ENCODE data around the gene PAX2.

The PAX2 gene

DNA sequence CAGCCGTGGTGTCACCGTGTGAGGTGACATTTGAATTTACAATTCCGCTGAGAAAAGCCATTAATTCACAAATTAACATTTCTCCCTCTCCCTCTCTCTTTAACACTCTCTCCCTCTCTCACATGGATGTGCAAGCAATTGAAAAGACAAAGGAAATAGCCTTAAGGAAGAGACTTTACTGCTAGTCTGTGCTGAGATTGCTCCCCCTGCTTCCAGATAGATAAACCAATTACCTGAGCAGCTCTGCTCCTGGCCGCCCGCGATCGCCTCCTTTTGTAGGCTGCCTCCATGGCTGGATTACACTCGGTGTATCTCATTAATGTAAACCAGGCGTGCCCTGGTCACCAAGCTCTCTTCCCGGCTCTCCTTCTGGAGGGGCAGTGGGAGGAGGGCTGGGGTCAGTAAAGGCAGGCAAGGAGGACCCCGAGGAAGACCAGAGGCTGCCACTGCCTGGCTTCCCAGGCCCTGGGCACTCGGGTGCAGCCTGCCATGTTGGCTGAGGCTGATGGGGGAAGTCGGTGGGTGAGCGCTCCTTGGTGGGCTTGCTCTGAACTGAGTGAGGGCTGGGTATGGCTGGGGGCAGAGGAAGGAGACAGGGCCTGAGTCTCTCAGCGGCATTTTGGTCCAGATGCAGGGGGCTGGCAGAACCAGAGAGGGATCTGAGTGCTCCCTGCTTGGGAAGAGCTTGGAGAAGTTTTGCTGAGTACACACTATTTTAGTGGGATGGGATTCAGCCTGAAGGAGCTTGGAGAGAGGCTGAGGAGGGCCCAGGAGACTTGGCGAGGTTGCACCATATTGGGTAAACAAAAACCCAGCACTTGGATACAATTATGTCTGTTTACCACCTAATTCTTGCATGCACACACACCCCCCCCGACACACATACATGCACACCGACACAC is 42.9 kb downstream of the PAX2 start:
- DNase-seq (ENCODE audit: low read depth in 2 of 2): no peak

DNA sequence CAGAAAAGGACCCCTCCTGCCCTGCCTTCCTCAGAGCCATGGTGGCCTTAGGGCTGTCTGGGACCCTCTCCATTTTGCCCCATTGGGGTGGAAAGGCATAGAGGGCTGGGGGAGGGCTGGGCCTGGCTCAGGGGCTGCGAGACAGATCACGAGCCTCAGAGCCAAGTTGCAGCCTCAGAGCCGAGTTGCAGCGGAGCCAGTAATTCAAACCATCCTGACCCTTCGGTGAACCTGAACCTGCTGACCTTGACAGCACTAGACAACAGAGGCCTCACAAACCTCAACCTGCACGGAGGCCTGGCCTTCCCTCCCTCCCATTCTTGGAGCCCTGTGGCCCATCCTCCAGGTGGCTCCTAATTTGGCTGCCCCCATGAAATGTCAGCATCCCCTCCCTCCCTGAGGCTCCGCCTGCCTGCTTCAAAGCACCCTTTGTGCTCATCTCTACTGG is 45.4 kb downstream of the PAX2 start:
- no peak for DNase-seq (ENCODE audit: low read depth in 2 of 2)

DNA sequence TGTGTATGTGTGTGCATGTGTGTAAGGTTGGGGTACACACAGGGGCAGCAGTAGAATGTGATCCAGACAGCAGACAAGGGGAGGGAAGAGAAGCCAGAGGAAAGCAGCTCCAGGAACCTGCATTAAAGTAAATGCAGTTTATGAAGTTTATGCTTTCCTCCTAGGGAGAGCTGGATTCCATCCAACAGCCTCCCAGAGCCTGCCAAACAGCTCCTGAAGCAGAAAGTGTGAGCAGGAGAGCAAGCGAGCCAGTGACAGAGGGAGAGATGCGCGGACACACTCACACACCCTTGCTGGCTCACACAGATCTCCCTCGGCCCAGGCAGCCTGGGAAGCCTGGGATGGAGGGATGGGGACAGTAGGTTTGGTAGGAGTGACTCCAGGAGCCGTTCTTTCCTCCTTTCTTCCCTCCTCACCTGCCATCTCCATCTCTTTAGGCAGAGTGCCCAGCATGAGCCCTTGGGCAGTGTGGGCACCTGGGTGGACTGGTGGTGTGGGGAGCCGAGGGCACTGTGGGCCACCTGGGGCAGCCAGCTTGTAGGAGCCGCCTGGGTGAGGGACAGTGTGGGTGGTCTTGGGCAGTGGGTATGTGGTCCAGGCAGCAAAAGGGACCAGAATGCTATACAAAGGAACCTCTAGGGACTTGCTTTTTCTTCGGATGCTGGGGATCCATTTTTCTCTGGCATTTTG is 46.1 kb downstream of the PAX2 start:
- no peak for DNase-seq (ENCODE audit: low read depth in 2 of 2)

DNA sequence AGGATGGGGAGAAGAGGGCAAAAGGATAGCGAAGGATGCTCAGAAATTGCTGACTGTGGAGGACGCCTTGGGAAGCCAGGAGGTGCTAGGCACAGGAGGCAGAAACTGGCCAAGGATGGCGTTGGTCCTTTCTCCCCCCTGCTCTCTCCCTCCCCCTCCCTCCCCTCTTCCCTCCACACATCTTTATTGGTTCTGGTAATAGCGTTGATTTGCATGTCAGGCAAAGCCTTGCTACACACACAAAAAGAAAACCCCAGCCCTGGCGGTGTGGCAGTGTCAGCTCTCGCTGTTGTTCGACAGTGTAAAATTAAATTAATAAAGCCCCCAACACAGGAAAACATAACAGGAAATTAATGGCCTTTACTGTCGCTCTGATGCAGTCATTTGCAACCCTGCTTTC is 47.2 kb downstream of the PAX2 start:
- DNase-seq (ENCODE audit: low read depth in 2 of 2): no peak

DNA sequence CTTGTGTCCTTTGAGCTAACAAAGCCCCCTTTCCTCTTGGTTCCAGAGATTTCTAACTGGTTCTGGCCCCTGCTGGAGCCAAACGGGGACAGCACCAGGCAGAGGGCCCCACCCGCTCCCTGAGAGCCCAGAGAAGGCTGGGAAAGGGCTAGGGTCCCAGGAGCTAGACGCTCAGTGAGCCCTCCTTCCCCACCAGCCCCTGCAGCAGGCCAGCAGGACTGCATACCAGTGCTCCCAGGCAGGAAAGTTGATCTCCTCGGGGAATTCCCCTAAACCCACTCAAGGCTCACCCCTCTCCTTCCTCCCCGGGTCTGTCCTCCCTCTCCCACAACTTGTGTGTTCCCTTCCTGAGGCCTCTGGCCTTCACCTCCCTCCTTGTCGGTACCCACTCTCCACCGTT is 47.7 kb downstream of the PAX2 start:
- DNase-seq (ENCODE audit: low read depth in 2 of 2): no peak

DNA sequence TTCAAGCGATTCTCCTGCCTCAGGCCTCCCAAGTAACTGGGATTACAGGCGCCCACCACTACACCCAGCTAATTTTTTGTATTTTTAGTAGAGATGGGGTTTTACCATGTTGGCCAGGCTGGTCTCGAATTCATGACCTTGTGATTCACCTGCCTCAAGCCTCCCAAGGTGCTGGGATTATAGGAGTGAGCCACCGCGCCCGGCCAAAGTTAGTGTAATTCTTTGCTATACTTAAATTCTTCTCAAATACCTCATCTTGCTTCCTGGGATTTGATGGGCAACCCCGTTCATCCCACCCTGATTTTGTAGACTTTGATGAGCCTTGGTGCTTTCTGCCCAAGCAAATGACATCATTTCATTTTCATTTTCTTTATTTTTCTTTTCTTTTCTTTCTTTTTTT is 54.5 kb downstream of the PAX2 start:
- no peak for DNase-seq (ENCODE audit: low read depth in 2 of 2)

DNA sequence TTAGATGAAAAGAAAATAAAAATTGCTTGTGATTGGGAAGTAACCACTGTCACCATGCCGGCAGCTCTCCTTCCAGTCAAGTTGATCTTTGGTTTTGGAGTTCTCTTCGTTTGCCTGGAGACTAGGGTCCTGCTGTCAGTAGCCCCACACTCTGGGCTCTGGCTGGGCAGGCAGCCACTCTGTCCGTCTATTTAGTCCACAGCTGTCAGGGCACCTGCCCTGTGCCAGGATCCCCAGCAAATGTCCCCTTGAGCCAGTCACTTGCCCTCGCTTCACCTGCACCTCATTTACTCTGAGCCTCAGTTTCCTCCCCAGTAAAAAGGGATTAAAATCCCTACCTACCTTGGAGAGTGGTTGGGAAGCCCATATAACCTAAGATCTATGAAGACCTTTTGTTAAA is 55.5 kb downstream of the PAX2 start:
- no peak for DNase-seq (ENCODE audit: low read depth in 2 of 2)

DNA sequence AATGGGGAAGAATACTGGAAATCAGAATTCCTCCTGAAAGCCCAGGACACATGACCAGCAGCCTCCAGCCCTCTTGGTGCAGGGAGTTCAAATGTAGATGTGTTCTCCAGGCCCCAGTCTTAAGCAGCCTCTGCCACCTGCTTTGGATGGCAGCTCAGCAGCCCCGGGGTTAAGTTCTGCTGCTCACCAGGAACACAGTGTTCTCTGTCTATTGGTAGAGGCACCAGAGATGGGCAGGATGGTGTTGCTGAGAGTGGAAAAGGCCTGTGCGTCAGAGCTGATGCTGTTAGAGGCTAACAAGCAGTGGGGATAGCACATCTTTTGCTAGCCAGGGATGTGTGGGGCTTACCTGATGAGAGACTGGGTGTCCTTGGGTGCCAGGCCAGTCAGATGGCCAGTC is 56.8 kb downstream of the PAX2 start:
- DNase-seq (ENCODE audit: low read depth in 2 of 2): no peak

DNA sequence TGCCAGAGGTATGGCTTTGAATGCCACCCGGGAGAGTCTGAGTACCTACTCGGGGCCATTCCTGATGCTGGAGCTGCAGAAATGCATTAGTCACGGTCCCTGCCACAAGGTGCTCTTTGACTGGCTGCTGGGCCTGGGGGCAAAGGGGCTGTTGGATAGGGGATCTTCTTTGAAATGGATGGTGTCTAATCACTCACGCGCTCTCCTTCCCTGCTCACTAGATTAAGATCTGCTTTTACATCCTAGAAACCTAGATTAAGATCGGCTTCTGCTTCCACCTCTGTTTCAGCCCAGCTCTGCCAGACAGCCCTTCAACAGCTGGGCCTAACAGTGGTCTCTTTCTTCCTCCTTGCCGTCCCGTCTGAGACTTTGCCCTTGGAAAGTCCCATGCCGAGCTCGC is 57.2 kb downstream of the PAX2 start:
- DNase-seq (ENCODE audit: low read depth in 2 of 2): no peak

DNA sequence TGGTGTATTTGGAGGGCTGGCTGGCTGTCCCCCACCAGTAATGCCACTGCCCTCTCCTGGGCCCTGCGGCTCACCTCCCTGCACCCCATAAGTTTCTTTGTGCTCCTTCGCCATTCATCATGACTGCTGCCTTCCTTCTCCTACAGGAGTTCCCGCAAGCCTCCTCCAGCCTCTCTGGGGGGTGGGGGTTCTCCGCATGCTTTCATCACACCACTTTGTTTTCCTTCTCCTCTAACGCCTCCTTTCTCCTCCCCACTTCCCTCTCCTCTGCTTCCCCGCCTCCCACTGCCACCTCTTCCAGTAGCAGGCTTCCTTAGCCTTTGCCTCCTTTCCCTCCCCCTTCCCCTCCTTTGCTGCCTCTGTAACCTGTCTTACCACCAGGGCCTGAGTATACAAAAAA is 58.1 kb downstream of the PAX2 start:
- DNase-seq (ENCODE audit: low read depth in 2 of 2): no peak

DNA sequence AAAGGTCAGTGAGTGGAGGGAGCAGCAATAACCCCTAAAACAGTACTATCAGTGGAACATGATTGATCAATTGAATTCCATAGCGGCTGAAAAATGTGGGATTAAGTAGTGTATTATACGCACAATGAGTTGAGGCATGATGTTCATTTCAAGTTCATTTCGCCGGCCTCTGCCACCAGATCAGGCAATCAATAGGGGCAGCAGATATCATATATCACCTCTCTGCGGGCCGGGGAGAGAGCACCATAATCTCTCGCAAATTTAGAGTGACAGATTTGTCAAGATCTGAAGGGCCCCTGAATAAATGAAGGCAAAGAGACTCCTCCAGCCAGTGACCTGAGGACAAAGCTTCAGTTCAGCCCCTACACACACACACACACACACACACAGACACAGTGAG is 58.5 kb downstream of the PAX2 start:
- no peak for DNase-seq (ENCODE audit: low read depth in 2 of 2)

DNA sequence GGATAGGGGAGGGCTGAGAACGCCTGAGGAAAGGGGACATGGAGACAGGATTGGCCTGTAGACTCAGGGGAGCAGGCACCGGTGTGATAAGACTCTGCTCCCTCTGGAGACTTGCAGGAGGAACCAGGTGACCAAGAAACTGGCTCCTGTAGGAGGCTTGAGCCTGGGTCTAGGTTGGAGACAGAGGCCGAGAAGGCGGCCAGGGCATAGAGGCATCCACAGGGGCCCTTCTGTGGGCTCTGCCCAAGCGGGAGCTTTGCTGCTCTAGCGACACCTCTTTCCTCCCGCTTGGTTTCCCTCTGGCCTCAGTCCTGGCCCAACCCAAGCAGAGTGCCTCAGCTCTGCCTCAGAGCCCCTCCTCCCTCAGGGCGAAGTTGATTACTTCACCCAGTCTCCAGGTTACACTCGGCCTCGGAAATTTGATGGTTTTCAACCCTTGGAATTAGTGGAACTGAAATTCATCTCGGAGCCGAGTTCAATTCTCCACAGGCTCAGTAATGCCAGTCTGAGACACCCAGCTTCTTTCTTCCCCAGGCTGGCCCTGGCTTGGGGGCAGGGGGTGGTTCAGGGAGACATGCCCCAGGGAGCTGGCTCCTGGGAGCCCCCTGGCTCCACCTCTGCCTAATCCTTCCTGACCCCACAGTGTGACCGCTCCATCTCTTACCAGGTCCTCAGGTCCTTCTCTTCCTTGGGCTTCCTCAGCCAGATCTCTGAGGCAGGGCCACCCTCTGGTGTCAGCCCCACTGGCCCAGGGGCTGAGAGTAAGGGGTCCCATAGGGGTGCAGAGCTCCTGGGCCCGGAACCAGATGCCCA is 60.4 kb downstream of the PAX2 start:
- no peak for DNase-seq (ENCODE audit: low read depth in 2 of 2)

DNA sequence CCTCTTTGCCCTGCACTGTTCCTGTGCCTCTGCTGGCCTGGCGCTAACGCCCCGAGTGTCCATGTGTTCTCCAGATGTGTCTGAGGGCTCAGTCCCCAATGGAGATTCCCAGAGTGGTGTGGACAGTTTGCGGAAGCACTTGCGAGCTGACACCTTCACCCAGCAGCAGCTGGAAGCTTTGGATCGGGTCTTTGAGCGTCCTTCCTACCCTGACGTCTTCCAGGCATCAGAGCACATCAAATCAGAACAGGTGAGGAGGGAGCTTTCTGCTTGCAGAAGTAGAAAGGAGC is 60.9 kb downstream of the PAX2 start:
- DNase-seq (ENCODE audit: low read depth in 2 of 2): no peak

DNA sequence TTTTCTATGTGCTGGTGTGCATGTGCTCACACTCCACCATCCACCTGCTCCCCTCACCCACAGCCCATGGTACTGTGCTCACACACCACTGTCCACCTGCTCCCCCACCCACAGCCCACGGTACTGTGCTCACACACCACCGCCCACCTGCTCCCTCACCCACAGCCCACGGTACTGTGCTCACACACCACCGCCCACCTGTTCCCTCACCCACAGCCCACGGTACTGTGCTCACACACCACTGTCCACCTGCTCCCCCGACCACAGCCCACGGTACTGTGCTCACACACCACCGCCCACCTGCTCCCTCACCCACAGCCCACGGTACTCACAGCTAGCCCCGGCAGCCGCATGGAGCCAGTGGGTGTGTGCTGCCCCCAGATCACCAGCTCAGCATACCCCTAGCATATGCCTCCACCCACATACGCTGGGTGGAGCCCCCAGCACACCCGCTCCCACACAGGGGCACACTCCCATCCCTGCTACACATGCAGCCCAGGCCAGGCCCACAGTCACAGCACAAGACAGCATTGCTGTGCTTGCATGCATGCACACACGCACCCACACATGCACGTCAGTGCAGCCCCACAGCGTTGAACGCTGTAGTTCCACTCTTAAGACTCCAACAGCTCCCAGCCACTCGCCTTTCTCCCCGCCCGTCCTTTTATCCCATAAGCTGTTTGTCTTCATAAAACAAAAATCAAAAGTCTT is 62.0 kb downstream of the PAX2 start:
- DNase-seq (ENCODE audit: low read depth in 2 of 2): no peak

DNA sequence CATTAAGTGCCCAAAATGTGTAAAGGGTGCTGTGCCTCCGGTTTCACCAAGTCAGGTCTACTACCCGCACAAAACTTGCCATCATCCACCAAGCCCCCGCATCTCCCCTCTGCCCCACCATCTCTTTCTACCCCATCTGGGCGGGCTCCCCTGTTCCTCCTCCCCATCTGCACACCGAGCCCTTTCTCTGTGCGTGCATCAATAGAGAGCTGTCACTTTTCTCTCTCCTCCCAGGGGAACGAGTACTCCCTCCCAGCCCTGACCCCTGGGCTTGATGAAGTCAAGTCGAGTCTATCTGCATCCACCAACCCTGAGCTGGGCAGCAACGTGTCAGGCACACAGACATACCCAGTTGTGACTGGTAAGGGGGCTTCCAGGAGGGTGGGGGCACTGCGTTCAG is 63.5 kb downstream of the PAX2 start:
- no peak for DNase-seq (ENCODE audit: low read depth in 2 of 2)

DNA sequence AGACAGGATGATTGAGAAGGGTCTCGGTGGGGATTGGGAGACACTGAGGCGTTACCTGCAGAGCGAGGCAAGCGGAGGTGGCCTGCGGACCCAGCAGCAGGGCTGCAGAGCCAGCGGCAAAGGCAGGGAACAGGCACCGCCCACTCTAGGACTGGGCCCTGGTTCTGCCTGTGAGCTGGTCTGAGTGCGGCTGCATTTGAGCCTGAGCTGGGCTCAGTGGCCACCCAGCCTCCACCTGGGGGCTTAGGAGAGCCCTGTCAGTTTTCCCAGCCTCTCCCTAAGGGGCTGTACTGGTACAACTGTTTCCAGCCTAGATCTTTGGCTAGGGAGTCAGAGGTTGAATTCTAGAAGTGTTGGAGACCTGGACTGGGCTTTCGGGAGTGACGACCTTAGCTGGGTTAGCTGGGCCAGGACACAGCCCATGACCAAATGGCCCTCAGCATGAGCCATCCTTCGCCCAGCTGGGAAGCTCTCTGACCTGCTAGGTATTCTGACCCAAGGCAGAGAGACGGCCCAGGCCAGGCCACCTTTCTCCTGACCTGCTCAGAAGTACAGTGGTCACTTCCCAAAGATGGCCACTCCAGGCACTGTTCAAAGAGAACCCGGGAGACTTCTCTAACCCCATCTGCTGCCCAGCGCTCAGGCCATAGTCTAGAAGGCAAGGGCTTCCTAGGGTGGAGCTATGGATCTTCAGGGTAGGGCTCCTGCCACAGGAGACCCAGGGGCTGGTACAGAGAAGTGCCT is 64.9 kb downstream of the PAX2 start:
- DNase-seq (ENCODE audit: low read depth in 2 of 2): no peak

DNA sequence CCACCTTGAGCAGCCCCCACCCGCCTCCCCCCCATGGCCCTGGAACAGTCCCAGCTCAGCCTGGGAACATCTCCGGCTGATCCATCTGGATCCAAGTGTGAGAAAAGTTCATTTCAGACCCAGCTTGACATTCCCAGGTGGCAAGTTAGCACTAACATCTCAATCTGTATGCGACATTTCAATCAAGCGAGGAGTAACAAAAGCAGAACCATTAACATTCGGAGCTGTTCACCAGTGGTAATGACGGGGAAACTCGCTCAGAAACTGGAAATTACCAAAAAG is 65.4 kb downstream of the PAX2 start:
- DNase-seq (ENCODE audit: low read depth in 2 of 2): no peak

DNA sequence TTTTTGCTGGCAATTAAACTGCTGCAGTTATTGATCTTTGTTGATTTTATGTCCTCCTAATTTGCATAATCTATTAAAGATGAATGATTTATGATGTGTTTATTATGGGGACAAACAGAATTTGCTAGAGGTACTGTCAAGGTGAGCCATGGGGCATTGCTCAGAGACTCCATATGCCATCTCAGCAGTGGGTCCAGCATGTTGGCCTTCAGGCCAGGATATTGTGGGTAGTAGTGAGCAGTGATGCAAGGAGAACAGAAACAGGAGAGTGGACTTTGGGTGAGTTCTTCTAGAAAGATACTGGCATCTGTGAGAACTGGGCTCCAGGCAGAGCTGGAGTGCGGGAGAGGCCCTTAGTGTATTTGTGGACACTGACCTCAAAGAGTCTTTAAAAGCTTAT is 65.9 kb downstream of the PAX2 start:
- no peak for DNase-seq (ENCODE audit: low read depth in 2 of 2)

DNA sequence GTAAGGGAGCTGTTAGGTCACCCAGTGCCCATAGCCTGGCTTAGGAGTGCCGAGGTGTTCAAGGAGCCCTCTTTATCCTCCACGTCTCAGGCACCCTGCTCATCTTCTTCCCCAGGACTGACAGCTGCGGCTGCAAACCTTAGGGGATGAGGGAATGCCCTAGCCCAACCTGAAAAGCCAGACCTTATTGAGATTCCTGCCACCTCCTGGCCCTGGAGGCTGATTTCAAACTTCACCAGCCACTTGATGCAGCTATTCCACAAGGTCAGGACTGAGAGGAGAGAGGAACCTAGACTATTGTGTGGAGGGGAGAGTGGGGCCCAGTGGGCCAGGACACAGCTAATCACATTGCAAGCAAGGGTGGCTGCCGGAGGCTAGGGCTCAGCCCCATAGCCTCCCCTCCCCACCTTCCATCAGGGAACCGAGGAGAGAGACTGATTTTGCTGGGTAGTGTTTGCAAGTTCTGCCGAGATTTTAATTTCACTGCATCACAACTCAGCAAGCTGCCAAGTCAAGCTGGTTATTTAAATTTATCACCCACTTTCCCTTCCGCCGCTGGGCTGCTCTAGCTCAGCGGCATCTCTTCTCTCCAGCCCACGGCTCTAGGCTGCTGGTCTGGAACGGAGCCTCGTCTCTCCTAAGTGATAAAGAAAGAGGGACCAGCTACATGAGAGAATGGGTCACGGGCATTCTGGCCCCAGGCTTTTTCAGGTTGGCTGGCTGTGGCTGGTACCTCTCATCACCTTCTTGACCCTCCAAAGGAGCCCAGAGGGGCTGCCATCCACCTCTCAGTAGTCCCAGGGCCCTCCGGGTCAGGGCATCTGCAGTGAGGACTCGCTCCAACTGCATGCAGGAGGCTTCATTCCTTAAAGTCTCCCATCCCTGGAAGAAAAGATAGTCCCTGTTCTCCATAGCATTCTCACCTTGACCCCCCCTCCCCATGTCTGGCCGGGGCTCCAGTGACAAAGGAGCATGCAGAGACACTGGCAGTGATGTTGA is 66.7 kb downstream of the PAX2 start:
- DNase-seq (ENCODE audit: low read depth in 2 of 2): no peak

DNA sequence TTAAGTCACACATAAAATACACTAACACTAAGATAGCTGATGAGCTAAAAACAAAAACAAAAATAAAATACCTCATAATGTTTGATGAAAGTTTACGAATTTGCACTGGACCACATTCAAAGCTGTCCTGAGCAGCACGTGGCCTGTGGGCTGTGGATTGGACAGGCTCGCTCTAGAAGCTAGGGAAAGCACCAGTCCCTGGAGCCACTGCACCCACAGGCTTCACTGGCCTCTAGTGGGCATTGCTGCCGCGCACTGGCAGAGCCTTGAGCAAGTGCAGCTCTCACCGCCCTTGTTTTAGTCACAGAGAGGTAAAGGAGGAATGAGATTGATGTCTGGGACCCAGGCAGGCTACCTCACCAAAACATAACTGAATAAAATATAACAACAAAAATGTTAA is 67.6 kb downstream of the PAX2 start:
- no peak for DNase-seq (ENCODE audit: low read depth in 2 of 2)

All from stimulated activated CD8-positive, alpha-beta memory T cell treated with anti-CD3 and anti-CD28 coated beads, Interleukin-2, amount 100 ng/mL, for 48 hours (primary cell).